Posterior vena cava (tissue), 2 donors: ENCODE results near the gene IFNL4. TPM values are rescaled to one million over a fixed set of nuclear protein-coding genes. Genes with fewer than 3 reads are reported as not detected.
"Not testable (repeated sequence)": the region's sequence is repeated elsewhere in the genome, so short reads cannot be mapped to it uniquely, and the experiment has no call there.

Source experiments
- DNase-seq: peaks from one replicate; pipeline ENCODE4 v3.0.0-alpha.2; 2020; ENCODE audit warnings: low spot score
- intact Hi-C, 2 donors: fragments of 100-400 bp; cut with DNase I; formaldehyde crosslinking; loops; one replicate each; pipeline versions ENCODE4 v1.14.1 to v1.14.2; 2022 to 2023
- total RNA-seq, 2 donors: library from RNA; stranded (reverse); fragmentation: NEBNext Ultra II Directional; extraction: Animal tissue kit (Norgen Biotek cat#: 25700); gene quantifications; one replicate each; pipeline ENCODE4 v1.2.1, GENCODE V29; 2021
- donor health status: DM: yes; HTN: yes; CAD: no.
- donor health status: DM: yes; HTN: yes; CAD: no.

IFNL4 gene
- total RNA-seq, 2 donors from 2014 or later, result not detected

GRCh38 chr19:39262496-39262895, 13.8 kb upstream of the IFNL4 start:
- DNase-seq, result no peak
- intact Hi-C loops, result no loop called here

GRCh38 chr19:39261704-39262103, 13.0 kb upstream of the IFNL4 start:
- intact Hi-C loops, result no loop called here
- no peak for DNase-seq

DNA sequence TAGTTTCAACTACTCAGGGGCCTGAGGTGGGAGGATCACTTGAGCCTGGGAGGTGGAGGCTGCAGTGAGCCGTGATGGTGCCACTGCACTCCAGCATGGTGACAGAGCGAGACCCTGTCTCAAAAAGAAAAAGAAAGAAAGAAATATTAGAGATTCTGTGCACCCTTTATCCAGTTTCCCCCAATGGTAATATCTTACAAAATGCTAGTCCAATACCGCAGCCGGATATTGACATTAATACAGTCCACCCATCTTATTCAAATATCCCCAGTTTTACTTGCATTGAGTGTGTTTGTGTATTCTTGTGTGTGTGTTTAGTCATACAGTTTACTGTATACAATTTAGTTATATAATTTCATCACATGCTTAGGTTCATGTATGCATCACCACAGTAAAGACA, 8.6 kb upstream of the IFNL4 start:
- no peak for DNase-seq
- intact Hi-C loops, result no loop called here

DNA sequence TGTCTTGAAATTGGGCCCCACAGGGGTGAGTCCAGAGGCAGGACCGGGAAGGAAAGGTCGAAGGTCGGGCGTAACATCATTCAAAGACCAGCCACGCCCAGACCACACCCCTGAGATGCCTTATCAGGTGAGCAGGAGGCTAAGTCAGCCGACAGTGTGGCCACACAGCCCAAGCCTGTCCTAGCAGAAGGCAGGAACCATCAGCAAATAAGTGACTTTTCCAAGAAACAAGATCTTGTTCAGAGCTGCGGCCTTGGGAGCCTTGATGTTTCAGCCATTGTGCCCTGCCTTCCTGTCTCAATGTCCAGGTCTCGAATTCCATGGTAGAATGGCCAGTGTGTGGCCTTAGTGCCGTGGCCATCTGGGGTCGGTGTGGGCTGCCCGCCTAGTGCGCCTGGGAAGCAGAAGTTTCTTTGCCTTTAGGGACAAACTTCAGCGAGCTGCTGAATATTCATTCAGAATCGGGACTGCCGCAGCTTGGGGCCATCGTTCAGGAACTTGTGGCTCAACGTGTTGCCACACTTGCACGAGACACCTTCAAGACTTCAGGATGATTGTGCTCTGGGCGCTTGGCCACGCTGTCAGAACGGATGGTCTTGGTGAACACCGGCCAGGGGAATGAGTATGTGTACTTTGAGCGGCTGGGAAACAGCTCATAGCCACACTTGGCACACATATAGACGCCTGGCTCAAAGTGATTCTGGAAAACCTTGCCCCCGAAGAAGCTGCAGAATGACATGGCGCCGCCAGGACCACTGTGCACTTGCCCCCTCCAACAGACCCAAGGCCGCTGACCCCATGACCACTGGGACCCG, 6.1 kb upstream of the IFNL4 start:
- intact Hi-C loops, result no loop called here
- no peak for DNase-seq

- no peak for DNase-seq
- intact Hi-C loops, result no loop called here
These were observed 4.9 kb upstream of the IFNL4 start for GRCh38 chr19:39253374-39254149.

- intact Hi-C loops, result no loop called here
- no peak for DNase-seq
These were observed 3.8 kb upstream of the IFNL4 start for GRCh38 chr19:39252458-39252857.

DNA sequence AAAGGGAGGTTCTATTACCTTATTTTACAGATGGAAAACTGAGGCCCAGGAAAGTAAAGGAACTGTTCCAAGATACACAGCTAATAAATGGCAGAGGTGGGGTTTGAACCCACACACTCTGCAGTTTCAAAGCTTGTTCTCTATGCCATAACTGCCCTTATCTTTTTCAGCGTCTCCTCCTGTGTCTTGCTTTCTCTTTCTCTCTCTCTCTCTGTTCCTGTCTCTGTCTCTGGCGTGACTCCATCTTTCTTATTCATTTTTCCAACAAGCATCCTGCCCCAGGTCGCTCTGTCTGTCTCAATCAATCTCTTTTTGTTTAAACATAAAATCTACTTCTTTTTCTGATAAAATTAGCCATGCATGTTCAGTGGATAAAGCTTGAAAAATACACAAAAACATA, 3.2 kb upstream of the IFNL4 start:
- intact Hi-C loops, result no loop called here
- DNase-seq, result no peak

- no peak for DNase-seq
- intact Hi-C loops, result no loop called here
These were observed 2.4 kb upstream of the IFNL4 start for GRCh38 chr19:39251081-39251480.

DNA sequence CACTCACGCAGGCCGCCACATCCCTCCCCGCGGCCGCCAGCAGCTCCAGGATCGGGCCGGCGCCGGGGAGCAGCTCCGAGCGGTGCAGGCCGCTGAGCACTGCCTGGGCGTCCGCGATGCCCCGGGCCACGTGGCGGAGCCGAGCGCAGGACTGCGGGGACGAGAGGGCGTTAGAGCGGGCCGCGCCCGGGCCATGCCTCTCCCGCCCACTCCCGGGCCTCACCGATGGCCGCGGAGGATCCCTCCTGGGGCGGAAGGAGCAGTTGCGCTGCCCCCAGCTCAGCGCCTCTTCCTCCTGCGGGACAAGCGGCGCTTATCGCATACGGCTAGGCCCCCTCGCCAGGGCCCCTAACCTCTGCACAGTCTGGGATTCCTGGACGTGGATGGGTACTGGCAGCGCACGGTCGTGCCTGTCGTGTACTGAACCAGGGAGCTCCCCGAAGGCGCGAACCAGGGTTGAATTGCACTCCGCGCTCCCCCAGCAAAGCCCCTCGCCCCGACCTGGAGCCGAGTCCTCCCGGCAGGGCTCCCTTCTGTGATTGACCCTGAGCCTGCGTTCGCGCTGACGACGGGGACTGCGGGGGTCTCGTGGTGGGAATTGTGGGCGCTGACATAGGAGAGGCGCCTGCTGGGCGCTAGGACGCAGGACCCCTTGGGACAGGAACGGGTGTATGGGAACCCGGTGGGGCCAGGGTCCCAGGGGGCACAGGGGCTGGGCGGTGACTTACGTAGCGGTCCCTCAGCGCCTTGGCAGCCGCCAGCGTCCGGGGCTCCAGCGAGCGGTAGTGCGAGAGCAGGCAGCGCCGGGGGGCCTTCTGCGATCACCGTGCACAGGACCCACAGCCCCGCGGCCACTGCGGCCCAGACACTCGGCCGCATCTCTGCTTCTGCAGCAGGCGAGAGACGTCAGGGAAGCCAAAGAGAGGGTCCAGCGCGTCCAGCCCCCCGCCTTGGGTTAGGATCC, 673 bp downstream of the IFNL4 start:
- intact Hi-C loops, result no loop called here
- no peak for DNase-seq

DNA sequence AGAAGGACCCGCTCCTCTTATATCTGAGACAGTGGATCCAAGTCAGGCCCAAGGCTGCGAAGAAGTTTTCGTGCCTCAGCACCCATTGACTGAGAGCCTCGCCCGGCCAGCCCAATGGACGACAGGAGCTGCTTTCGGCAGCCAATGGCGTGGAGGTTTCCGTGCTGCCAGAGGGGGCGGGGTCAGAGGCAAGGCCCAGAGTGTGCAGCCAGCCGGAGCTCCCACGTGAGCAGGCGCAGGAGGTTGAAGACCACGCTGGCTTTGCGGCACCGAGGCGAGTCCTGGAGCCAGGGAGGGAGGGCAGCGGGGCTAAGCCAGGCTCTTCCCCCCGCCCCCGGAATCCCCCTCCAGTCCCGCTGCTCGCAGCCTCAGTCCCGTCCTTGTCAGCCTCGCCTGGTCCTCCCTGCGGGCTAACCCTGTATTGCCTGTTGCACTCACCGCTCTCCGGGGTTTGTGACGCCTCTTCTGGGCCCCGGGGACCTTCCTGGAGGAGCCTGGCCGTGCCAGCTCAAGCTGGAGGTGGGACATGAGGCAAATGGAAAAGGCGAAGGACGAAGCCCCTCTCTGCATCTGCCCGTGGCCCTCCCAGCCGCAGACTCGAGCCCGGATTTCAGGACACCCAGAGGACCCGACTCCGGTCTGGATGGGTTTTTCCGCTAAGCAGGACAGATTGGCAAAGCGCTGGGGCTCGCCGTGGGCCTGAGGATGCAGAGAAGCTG, 1.5 kb downstream of the IFNL4 start:
- no peak for DNase-seq
- intact Hi-C loops, result no loop called here

DNA sequence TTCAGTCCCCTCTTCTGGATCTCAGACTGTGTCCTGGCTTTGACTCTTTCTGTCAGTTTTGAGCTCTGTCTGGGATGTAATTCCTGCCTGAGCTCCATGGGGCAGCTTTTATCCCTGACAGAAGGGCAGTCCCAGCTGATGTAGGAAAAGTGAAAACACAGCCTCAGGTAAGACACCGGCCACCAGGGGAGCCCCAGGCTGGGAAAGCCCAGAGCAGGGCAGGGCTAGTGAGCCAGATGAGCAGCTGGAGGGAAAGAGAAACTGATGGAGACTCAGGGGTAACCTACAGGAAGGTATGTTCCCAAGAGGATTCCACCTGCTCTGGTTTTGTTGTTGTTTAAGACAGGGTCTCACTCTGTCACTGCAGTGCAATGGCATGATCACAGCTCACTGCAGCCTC, 3.5 kb downstream of the IFNL4 start:
- intact Hi-C loops, DNase-seq: not testable (repeated sequence)

GRCh38 chr19:39244410-39245100, 4.1 kb downstream of the IFNL4 start, which contains the start of gene IFNL3:
Gene IFNL3 (minus strand): TSS chr19:39245006. CDS start chr19:39244967, 39 bp downstream.
- DNase-seq, intact Hi-C loops: not testable (repeated sequence)

GRCh38 chr19:39243741-39244140, 4.9 kb downstream of the IFNL4 start:
- intact Hi-C loops, result not testable (repeated sequence)

DNA sequence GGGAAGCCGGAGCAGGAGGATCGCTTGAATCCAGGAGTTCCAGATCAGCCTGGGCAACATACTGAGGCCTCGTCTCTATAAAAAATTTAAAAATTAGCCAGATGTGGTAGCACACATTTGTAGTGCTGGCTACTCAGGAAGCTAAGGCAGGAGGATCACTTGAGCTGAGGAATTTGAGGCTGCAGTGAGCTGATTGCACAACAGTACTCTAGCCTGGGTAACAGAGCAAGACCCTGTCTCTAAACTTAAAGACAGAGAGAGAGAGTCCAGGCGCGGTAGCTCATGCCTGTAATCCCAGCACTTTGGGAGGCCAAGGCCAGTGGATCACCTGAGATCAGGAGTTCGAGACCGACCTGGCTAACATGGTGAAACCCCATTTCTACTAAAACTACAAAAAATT, 8.2 kb downstream of the IFNL4 start:
- intact Hi-C loops, result no loop called here
- no peak for DNase-seq

More at GRCh38 chr19:39243741-39244140, 4.9 kb downstream of the IFNL4 start:
- not testable (repeated sequence) for DNase-seq

DNA sequence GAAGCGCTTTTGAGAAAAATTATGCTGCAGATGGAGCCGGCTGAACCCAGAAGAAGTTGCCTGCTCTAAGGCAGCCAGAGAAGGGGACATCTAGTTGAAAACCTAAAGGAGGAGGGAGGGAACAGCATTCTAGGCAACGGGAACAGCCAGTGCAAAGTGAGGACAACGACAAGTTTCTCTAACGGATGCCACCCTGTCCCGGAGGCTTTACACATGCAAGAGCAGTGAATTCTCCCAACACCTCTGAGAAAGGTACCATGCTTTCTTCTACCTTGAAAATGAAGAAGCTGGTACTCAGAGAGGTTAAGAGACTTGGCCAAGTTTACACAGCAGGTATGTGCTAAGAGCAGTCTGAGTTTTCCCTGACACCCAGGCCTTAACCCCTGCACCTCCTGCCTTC, 9.7 kb downstream of the IFNL4 start:
- DNase-seq, result no peak
- intact Hi-C loops, result no loop called here

DNA sequence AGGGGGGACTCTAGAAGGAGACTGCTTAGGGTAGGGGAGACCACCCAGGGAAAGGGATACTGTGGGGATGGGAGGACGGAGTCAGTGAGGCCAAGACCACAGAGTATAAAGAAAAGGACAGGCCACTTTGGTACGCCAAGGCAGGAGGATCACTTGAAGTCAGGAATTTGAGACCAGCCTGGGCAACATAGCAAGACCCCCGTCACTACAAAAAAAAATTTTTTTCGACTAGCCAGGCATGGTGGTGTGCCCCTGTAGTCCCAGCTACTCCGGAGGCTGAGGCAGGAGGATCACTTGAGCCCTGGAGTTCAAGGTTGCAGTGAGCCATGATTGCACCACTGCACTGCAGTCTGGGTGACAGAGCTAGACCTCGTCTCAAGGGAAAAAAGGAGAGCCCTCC, 10.4 kb downstream of the IFNL4 start:
- no peak for DNase-seq
- intact Hi-C loops, result no loop called here

DNA sequence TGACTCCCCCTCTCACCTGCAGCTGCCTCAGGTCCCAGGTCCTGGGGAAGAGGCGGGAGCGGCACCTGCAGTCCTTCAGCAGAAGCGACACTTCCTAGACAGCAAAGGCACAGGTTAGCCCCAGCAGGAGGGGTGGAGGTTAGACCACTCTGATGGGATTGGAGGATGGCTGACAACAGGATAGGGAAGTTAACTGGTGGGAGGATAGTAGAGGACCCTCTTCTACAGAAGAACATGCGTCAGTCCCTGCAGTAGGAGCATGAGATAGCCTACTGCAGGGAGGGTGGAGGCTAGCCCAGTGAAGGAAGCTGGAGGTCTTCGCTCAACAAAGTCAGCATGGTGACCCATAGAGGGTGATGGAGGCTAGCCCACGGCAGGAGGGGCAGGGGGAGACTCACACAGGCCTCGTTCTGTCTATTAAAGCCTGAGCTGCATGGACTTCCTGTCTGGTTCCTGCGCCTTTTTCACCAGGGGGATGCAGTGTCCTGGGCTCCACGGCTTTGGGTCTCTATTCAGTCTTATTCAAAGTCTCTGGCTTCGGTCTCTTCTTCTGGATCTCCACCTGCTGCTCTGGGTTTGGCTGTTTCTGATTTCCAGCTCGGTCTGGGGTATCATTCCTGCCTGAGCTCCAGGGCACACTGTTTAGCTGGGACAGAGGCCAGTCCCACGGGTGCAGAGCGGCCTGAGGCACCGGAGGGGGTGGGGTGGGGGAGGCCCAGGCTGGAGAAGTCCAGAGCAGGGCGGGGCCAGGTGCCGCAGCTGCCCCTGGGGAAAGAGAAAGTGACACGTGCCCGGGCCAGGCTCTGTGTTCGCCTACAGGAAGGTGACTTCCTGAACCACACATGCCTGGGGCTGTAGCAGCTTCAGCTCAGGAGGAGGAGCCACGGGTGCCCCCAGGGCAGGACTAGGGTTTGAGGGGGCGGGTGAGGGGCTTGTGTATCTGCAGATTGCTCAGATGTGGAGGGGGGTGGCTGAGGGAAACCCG, 11.2 kb downstream of the IFNL4 start:
- intact Hi-C loops, result no loop called here
- no peak for DNase-seq
